ENCODE measurements around the gene KIF4B.

GRCh38 chr5:154993461-154993860, 20.1 kb upstream of the KIF4B start:
- TF ChIP-seq, protein P1, sequence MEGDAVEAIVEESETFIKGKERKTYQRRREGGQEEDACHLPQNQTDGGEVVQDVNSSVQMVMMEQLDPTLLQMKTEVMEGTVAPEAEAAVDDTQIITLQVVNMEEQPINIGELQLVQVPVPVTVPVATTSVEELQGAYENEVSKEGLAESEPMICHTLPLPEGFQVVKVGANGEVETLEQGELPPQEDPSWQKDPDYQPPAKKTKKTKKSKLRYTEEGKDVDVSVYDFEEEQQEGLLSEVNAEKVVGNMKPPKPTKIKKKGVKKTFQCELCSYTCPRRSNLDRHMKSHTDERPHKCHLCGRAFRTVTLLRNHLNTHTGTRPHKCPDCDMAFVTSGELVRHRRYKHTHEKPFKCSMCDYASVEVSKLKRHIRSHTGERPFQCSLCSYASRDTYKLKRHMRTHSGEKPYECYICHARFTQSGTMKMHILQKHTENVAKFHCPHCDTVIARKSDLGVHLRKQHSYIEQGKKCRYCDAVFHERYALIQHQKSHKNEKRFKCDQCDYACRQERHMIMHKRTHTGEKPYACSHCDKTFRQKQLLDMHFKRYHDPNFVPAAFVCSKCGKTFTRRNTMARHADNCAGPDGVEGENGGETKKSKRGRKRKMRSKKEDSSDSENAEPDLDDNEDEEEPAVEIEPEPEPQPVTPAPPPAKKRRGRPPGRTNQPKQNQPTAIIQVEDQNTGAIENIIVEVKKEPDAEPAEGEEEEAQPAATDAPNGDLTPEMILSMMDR (IDR thresholded peaks at IDR 0.05): no peak
- TF ChIP-seq POLR2A (IDR thresholded peaks at IDR 0.05): no peak
- TF ChIP-seq EP300 (IDR thresholded peaks at IDR 0.05): no peak

Data from tibial nerve (tissue), 4 donors.